Neuron (in vitro differentiated cells): ENCODE measurements around the gene NELL1.

Source experiments
- H2AFZ ChIP-seq: one replicate; pipeline ENCODE4 v1.6.1; 2013; ENCODE audit warnings: low read depth, mild to moderate bottlenecking, inconsistent platforms, low read length, moderate library complexity
- H3K27me3 ChIP-seq: one replicate; pipeline ENCODE4 v1.6.1; 2013; ENCODE audit warnings: low read length; ENCODE audit not compliant: insufficient read depth
- H3K36me3 ChIP-seq: one replicate; pipeline ENCODE4 v1.6.1; 2013; ENCODE audit warnings: low read length; ENCODE audit not compliant: insufficient read depth
- H3K4me1 ChIP-seq: one replicate; pipeline ENCODE4 v1.6.1; 2013; ENCODE audit warnings: low read length; ENCODE audit not compliant: insufficient read depth
- H3K4me3 ChIP-seq: 2 replicates; pipeline ENCODE4 v1.5.1; 2013; ENCODE audit warnings: mild to moderate bottlenecking, low read length, moderate library complexity
- H3K9me3 ChIP-seq: one replicate; pipeline ENCODE4 v1.6.1; 2013; ENCODE audit warnings: low read length

The NELL1 gene

GRCh38 chr11:20640401-20640800 lies 29.0 kb upstream of the NELL1 start:
- no peaks in the 10 kb centered on the region for H3K36me3 ChIP-seq
- no peak overlapping the region for H2AFZ ChIP-seq
- no peak overlapping the region for H3K4me3 ChIP-seq
- H3K4me1 ChIP-seq = no peaks in the 10 kb centered on the region
- no peaks in the 10 kb centered on the region for H3K9me3 ChIP-seq
- H3K27me3 ChIP-seq = no peaks in the 10 kb centered on the region

GRCh38 chr11:20644360-20644759 lies 25.0 kb upstream of the NELL1 start:
- no peaks in the 10 kb centered on the region for H3K9me3 ChIP-seq
- H3K36me3 ChIP-seq = no peaks in the 10 kb centered on the region
- peaks cover 4% of the 10 kb centered on the region for H3K27me3 ChIP-seq
- no peak overlapping the region for H3K4me3 ChIP-seq
- H3K4me1 ChIP-seq = no peaks in the 10 kb centered on the region
- no peak overlapping the region for H2AFZ ChIP-seq

GRCh38 chr11:20647976-20648565 lies 21.3 kb upstream of the NELL1 start:
- no peaks in the 10 kb centered on the region for H3K4me1 ChIP-seq
- H3K27me3 ChIP-seq = peaks cover 6% of the 10 kb centered on the region
- no peak overlapping the region for H3K4me3 ChIP-seq
- no peaks in the 10 kb centered on the region for H3K36me3 ChIP-seq
- H3K9me3 ChIP-seq = no peaks in the 10 kb centered on the region
- no peak overlapping the region for H2AFZ ChIP-seq

GRCh38 chr11:20652150-20652806 lies 17.1 kb upstream of the NELL1 start:
- H3K36me3 ChIP-seq = no peaks in the 10 kb centered on the region
- H3K4me3 ChIP-seq = no peak overlapping the region
- peaks cover 10% of the 10 kb centered on the region for H3K27me3 ChIP-seq
- H3K4me1 ChIP-seq = no peaks in the 10 kb centered on the region
- H2AFZ ChIP-seq = no peak overlapping the region
- no peaks in the 10 kb centered on the region for H3K9me3 ChIP-seq

- H3K4me3 ChIP-seq = no peak overlapping the region
- H3K36me3 ChIP-seq = no peaks in the 10 kb centered on the region
- H3K4me1 ChIP-seq = no peaks in the 10 kb centered on the region
- no peaks in the 10 kb centered on the region for H3K9me3 ChIP-seq
- peaks cover 9% of the 10 kb centered on the region for H3K27me3 ChIP-seq
- H2AFZ ChIP-seq = no peak overlapping the region
Observed at GRCh38 chr11:20654038-20654437, 15.3 kb upstream of the NELL1 start.

- no peaks in the 10 kb centered on the region for H3K4me1 ChIP-seq
- H3K4me3 ChIP-seq = no peak overlapping the region
- no peaks in the 10 kb centered on the region for H3K36me3 ChIP-seq
- H3K27me3 ChIP-seq = peaks cover 5% of the 10 kb centered on the region
- no peak overlapping the region for H2AFZ ChIP-seq
- no peaks in the 10 kb centered on the region for H3K9me3 ChIP-seq
Observed at GRCh38 chr11:20656901-20657300, 12.5 kb upstream of the NELL1 start.

GRCh38 chr11:20658135-20658534 lies 11.3 kb upstream of the NELL1 start:
- no peaks in the 10 kb centered on the region for H3K9me3 ChIP-seq
- H3K4me3 ChIP-seq = no peak overlapping the region
- no peaks in the 10 kb centered on the region for H3K4me1 ChIP-seq
- H3K27me3 ChIP-seq = peaks cover 4% of the 10 kb centered on the region
- H3K36me3 ChIP-seq = no peaks in the 10 kb centered on the region
- no peak overlapping the region for H2AFZ ChIP-seq

GRCh38 chr11:20661445-20661844 lies 7.9 kb upstream of the NELL1 start:
- Histone ChIP-seq H3K4me1 (no peaks in the 10 kb centered on the region), H3K9me3 (no peaks in the 10 kb centered on the region), H3K27me3 (no peaks in the 10 kb centered on the region)

GRCh38 chr11:20661850-20662249 lies 7.5 kb upstream of the NELL1 start:
- no peaks in the 10 kb centered on the region for H3K4me1 ChIP-seq
- H2AFZ ChIP-seq = no peak overlapping the region
- H3K36me3 ChIP-seq = no peaks in the 10 kb centered on the region
- H3K4me3 ChIP-seq = no peak overlapping the region
- peaks cover 3% of the 10 kb centered on the region for H3K27me3 ChIP-seq
- H3K9me3 ChIP-seq = no peaks in the 10 kb centered on the region

More at GRCh38 chr11:20661445-20661844, 7.9 kb upstream of the NELL1 start:
- no peak overlapping the region for H2AFZ ChIP-seq
- no peaks in the 10 kb centered on the region for H3K36me3 ChIP-seq
- no peak overlapping the region for H3K4me3 ChIP-seq

GRCh38 chr11:20668131-20668809 lies 1.1 kb upstream of the NELL1 start:
- H3K9me3 ChIP-seq = no peaks in the 10 kb centered on the region
- peaks cover 10% of the 10 kb centered on the region for H3K4me1 ChIP-seq
- no peak overlapping the region for H3K4me3 ChIP-seq
- H3K27me3 ChIP-seq = peaks cover 58% of the 10 kb centered on the region
- H3K36me3 ChIP-seq = no peaks in the 10 kb centered on the region
- no peak overlapping the region for H2AFZ ChIP-seq

- H3K27me3 ChIP-seq = peaks cover 58% of the 10 kb centered on the region
- no peaks in the 10 kb centered on the region for H3K9me3 ChIP-seq
- no peak overlapping the region for H3K4me3 ChIP-seq
Observed at GRCh38 chr11:20669820-20670684, 666 bp downstream of the NELL1 start.

GRCh38 chr11:20670932-20671403 lies 1.6 kb downstream of the NELL1 start:
- H3K36me3 ChIP-seq = no peaks in the 10 kb centered on the region
- H2AFZ ChIP-seq = no peak overlapping the region
- peaks cover 10% of the 10 kb centered on the region for H3K4me1 ChIP-seq
- H3K4me3 ChIP-seq = no peak overlapping the region
- no peaks in the 10 kb centered on the region for H3K9me3 ChIP-seq
- H3K27me3 ChIP-seq = peaks cover 58% of the 10 kb centered on the region

More at GRCh38 chr11:20669820-20670684, 666 bp downstream of the NELL1 start:
- no peak overlapping the region for H2AFZ ChIP-seq
- H3K4me1 ChIP-seq = peaks cover 10% of the 10 kb centered on the region
- H3K36me3 ChIP-seq = no peaks in the 10 kb centered on the region
